Measurements from ENCODE around the gene SMIM45.

SMIM45 gene

DNA sequence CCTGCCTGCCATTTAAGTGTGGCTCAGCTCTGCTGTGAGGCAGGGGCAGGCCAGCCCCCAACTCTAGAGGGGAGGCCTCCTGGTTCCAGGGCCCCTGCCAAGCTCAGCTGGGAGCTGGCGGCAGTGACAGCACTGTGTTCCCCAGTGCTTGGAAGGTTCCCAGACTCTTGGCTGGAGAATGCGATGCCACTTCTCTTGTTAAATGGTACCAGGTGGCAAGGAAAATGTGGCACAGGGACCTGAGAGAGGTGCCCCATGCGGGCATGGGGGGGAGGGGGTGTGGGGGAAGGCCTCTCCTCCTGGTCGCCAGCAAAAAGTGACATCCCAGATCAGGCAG is 17.0 kb upstream of the SMIM45 start:
- TF ChIP-seq, protein P1, sequence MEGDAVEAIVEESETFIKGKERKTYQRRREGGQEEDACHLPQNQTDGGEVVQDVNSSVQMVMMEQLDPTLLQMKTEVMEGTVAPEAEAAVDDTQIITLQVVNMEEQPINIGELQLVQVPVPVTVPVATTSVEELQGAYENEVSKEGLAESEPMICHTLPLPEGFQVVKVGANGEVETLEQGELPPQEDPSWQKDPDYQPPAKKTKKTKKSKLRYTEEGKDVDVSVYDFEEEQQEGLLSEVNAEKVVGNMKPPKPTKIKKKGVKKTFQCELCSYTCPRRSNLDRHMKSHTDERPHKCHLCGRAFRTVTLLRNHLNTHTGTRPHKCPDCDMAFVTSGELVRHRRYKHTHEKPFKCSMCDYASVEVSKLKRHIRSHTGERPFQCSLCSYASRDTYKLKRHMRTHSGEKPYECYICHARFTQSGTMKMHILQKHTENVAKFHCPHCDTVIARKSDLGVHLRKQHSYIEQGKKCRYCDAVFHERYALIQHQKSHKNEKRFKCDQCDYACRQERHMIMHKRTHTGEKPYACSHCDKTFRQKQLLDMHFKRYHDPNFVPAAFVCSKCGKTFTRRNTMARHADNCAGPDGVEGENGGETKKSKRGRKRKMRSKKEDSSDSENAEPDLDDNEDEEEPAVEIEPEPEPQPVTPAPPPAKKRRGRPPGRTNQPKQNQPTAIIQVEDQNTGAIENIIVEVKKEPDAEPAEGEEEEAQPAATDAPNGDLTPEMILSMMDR (IDR thresholded peaks at IDR 0.05; ENCODE audit: extremely low read depth, insufficient read depth, missing control alignments), result no peak
- DNase-seq (ENCODE audit: low spot score), result no peak
- in situ Hi-C loops (cut with MboI; ENCODE audit: low pct_unique_long_range_greater_than_20kb, low sequenced_read_pairs, unreplicated experiment), result no loop called here

DNA sequence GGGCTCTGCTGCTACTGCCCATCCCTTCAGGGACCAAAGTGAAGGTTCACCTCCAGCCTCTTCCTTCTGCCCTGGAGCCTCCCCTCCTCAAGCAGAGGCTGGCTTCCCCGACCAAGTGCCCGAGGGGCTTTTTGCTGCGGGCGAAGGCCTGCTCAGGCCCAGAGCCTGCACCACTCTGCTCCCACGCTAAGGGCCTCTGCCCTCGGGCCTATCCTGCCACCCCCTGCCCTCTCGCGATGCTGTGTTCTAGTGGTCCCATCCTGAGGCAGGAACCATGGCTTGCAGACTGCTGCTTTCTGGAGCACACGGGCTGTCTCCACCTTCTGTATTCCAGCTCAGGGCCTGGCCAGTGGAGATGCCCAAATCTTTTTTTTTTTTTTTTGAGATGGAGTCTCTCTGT is 16.4 kb upstream of the SMIM45 start:
- TF ChIP-seq, protein P1 (IDR thresholded peaks at IDR 0.05; ENCODE audit: extremely low read depth, insufficient read depth, missing control alignments), result no peak
- DNase-seq (ENCODE audit: low spot score), result no peak
- in situ Hi-C loops (cut with MboI; ENCODE audit: low pct_unique_long_range_greater_than_20kb, low sequenced_read_pairs, unreplicated experiment), result no loop called here

DNA sequence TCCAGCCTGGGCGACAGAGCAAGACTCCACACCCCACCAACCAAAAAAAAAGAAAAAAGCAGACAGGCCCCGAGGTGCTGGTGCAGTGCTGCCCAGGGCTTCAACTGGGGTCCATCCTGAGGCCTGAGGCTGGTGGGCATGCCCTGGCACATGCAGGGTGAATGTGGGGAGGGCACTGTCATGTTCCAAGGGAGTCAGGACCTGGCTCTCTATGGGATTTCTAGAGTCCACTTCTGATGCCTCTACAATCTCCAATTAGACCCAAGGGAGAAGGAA is 15.1 kb upstream of the SMIM45 start:
- TF ChIP-seq, protein P1 (IDR thresholded peaks at IDR 0.05; ENCODE audit: extremely low read depth, insufficient read depth, missing control alignments), result no peak
- in situ Hi-C loops (cut with MboI; ENCODE audit: low pct_unique_long_range_greater_than_20kb, low sequenced_read_pairs, unreplicated experiment), result no loop called here
- no peak for DNase-seq (ENCODE audit: low spot score)

DNA sequence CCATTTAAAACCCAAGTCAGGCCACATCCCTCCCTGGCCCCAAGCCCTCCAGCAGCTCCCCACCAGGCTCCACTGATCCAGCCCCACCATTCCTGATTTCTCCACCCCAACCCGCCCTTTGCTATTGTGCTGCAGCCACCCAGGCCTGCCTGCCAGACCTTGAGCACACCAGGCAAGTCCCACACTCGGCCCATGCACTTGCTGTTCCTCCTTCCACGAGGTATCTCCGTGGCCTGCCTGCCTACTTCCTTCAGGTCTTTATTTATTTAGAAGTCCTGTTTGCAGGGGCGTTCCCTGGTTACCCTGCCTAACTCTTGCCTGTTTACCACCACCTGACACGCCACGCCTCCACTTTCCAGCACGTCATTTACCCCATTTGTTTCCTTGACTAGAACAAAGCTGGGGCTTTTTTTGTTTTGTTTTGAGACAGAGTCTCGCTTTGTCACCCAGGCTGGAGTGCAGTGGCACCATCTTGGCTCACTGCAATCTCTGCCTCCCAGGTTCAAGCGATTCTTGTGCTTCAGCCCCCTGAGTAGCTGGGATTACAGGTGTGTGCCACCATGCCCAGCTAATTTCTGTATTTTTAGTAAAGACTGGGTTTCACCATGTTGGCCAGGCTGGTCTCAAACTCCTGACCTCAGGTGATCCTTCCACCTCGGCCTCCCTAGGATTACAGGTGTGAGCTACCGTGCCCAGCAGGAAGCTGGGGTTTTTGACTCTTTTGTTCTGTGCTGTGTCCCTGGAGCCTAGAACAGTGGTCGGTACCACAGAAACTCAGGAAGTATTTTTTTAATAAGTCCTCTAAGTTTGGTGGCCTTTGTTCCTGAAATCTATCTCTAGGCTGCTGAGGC is 11.7 kb upstream of the SMIM45 start:
- TF ChIP-seq, protein P1 (IDR thresholded peaks at IDR 0.05; ENCODE audit: extremely low read depth, insufficient read depth, missing control alignments), result no peak
- DNase-seq (ENCODE audit: low spot score), result peak; percentile 81
- in situ Hi-C loops (cut with MboI; ENCODE audit: low pct_unique_long_range_greater_than_20kb, low sequenced_read_pairs, unreplicated experiment), result loop anchor here (10.0 kb wide), 2 partner anchors 105 to 245 kb away; partner anchors contain the start of genes MEI1 and SREBF2

DNA sequence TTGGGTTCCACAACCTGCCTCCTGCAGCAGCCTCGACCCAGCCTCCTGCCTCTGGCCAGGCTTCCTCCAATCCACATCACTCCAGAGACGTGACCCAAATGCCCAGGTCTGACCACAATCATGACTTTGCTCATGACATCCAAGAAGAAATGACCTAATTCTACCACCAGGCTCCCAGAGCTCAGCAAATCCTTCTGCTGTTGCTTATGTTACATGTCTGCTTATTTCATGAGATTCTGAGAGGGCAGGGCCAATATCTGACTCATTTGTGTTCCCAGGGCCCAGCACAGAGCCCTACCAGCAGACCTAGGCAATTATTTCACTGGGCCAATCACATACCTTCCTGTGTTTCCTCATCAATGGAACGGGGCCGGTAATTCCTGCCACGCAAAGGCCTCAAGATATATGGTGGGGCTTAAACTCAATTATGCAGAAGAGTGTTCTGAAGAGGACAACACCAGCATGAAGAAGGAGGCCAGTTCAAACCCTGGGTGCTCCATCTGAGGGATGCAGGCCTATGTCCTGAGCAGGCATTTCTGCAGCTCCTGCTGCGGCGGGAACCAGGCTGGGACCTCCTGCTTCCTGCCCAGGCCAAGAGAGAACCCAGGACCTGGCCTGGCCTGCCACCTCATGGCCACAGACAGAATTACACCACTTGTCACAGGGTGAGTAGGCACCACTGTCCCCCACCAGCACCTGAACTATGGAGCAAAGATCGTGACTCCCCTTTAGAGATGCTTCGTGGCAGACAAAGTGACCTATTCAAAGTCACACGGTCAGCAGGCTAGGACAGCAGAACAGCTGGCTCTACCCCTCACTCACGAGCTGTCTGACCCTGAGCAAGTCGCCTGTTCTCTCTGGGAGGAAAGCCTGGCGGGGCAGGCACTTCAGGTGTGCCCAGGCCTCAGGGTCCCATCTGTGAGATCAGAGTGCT is 10.9 kb upstream of the SMIM45 start:
- TF ChIP-seq, protein P1 (IDR thresholded peaks at IDR 0.05; ENCODE audit: extremely low read depth, insufficient read depth, missing control alignments), result peak; percentile 95
- in situ Hi-C loops (cut with MboI; ENCODE audit: low pct_unique_long_range_greater_than_20kb, low sequenced_read_pairs, unreplicated experiment), result loop anchor here (10.0 kb wide), 2 partner anchors 106 to 246 kb away; partner anchors contain the start of genes MEI1 and SREBF2

DNA sequence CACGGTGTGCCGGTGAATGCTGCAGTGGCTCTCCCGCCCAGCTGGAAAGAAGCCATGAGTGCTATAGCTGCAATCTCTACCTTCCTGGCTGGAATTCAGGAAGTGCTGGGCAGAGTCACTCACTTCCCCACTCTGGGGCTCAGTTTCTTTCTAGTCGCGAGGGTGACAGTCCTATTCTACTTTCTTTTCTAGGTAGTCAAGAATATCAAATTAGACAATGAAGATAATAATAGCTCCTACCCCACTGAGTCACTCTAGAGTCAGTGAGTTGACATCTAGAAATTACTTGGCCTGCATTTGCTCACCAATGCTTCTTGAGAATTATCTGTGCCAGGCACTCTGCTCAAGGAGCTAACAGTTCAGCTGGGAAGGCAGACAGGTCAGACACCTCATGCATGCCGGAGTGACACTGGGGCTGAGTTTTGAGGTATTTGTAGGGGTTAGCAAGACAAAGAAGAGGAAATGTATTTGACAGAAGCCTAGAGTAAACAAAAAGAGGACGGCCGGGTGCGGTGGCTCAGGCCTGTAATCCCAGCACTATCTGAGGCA is 8.2 kb upstream of the SMIM45 start:
- in situ Hi-C loops (cut with MboI; ENCODE audit: low pct_unique_long_range_greater_than_20kb, low sequenced_read_pairs, unreplicated experiment), result loop anchor here (10.0 kb wide), 2 partner anchors 109 to 249 kb away; partner anchors contain the start of genes MEI1 and SREBF2
- no peak for DNase-seq (ENCODE audit: low spot score)
- TF ChIP-seq, protein P1 (IDR thresholded peaks at IDR 0.05; ENCODE audit: extremely low read depth, insufficient read depth, missing control alignments), result no peak

More for the DNA sequence above, 10.9 kb upstream of the SMIM45 start:
- DNase-seq (ENCODE audit: low spot score), result peak; percentile 69

All from GM13977 (cell line).